RCC 7860 (cell line): ENCODE measurements around the gene HDAC11.
A peak's percentile ranks its signal among the peaks of the same experiment; 100 is the strongest.
"Not testable (repeated sequence)": the region's sequence is repeated elsewhere in the genome, so short reads cannot be mapped to it uniquely, and the experiment has no call there.

ENCODE experiments used
- DNase-seq: peaks from one replicate; pipeline ENCODE4 v3.0.0-alpha.2; 2015; ENCODE audit warnings: low spot score
- FAIRE-seq: peaks from 2 replicates; lab custom pipeline; 2012; peaks lifted over from hg19 to GRCh38; lab: Jason Lieb, UNC

HDAC11 gene, protein sequence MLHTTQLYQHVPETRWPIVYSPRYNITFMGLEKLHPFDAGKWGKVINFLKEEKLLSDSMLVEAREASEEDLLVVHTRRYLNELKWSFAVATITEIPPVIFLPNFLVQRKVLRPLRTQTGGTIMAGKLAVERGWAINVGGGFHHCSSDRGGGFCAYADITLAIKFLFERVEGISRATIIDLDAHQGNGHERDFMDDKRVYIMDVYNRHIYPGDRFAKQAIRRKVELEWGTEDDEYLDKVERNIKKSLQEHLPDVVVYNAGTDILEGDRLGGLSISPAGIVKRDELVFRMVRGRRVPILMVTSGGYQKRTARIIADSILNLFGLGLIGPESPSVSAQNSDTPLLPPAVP

DNA sequence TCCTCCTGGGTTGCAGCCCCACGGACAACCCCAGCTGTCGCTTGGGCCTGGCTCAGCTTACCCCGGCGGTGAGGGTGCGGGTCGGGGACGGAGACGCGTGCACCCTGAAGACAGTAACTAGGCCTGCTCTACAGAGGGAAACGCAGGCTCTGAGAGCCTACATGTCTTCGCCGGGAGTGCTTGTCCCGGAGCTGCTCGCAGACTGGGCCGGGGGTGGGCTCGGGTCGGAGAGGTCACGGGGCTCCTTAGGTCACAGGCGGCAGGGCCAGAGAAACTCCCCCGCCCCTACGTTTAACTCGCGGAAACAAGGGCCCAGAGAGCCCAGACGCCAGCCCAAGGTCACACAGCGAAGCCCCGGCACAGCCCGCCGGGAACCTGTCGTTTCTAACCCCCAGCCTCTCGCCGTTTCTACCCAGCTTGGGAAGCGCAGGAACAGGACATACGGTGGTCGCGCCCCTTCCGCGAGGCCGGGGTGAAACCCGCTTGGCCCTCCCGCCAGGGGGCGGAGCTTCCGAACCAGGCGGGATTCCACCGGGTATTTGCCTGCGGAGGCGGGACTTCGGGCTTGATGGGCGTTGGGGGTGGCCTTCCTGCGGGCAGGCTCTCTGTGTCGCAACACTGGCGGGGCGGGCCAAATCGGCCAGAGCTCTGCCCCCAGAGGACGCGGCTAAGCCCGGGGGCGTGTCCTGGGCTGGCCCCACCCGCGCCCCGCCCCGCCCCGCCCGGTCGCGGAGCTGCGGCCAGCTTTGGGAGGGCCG is at the start of gene HDAC11:
Gene HDAC11 (plus strand): TSS at position 725 of the 758 bp plus-strand sequence. CDS start 42 bp downstream, outside the sequence.
- peak; percentile 86 for DNase-seq
- no peak for FAIRE-seq

GRCh38 chr3:13430411-13430875 is 49.7 kb upstream of the HDAC11 start:
- not testable (repeated sequence) for FAIRE-seq, DNase-seq

DNA sequence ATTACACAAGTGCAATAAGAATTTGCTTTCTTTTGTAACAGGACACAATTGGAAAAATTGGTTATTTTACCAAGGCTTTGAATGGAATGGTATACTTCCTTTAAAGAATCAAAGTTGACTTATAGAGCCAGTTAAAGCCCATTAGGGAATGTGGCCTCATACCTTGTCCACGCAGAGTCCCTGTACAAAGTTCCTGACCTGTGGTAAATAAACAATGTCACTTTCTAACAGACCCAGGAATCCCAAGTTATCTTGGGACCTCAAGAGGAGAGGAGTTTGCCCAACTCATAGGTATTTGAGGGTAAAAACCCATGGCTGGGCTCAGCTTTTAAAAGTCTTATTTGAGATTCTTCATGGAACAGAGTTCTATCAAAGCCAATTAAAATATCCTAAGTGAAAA is 48.0 kb upstream of the HDAC11 start:
- FAIRE-seq (no peak), DNase-seq (no peak)

GRCh38 chr3:13433912-13434311 is 46.2 kb upstream of the HDAC11 start:
- no peak for DNase-seq
- FAIRE-seq, result no peak

DNA sequence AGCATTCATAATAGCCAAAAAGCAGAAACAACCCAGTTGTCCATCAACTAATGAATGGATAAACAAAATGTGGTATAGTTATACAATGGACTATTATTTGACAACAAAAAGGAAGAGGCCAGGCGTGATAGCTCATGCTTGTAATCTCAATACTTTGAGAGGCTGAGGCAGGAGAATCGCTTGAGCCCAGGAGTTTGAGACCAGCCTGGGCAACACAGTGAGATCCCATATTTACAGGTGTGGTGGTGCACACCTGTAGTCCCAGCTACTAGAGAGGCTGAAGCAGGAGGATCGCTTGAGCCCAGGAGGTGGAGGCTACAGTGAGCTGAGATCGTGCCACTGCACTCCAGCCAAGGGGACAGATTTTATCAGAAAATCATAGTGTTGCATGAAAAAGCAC is 43.9 kb upstream of the HDAC11 start:
- FAIRE-seq, DNase-seq: not testable (repeated sequence)

GRCh38 chr3:13440204-13440817 is 39.8 kb upstream of the HDAC11 start:
- DNase-seq (no peak), FAIRE-seq (no peak)

DNA sequence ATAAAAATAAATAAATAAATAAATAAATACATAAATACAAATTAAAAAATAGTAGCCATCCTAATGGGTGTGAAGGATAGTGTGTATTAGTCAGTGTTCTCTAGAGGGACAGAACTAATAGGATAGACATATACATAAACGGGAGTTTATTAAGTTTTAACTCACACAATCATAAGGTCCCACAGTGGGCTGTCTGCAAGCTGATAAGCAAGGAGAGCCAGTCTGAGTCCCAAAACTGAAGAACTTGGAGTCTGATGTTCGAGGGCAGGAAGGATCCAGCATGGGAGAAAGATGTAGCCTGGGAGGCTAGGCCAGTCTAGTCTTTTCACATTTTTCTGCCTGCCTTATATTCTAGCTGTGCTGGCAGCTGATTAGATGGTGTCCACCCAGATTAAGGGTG is 37.2 kb upstream of the HDAC11 start:
- not testable (repeated sequence) for DNase-seq, FAIRE-seq

- FAIRE-seq (no peak), DNase-seq (peak; percentile 12)
Observed at GRCh38 chr3:13451301-13451673, 28.8 kb upstream of the HDAC11 start.

GRCh38 chr3:13452490-13453335 is 27.4 kb upstream of the HDAC11 start:
- DNase-seq, result peak; percentile 41
- FAIRE-seq, result no peak

DNA sequence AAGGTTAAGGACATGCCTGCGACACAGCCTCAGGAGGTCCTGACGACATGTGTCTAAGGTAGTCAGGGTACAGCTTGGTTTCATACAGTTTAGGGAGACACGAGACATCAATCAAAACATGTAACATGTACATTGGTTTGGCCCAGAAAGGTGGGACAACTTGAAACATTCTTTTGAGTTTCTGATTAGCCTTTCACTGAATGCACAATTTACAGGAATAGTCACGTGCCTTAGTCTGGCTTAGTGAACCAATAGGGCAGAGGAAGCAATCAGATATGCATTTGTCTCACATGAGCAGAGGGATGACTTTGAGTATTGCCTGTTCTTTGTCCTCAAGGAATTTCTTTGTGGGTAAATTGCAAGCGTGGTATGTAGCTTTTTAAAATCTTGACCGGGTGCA is 24.5 kb upstream of the HDAC11 start:
- DNase-seq (no peak), FAIRE-seq (no peak)

DNA sequence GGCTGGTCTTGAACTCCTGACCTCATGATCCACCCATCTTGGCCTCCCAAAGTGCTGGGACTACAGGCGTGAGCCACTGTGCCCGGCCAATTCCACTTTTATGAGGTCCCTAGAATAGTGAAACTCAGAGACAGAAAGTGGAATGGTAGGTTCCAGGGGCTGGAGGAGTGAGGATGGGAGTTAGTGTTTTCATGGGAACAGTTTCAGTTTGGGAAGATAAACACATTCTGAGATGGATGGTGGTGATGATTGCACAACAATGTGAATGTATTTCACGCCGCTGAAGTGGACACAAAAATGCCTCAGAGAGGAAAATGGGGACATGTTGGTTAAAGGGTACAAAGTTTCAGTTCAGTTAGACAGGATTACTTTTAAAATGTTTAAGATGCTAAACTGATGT is 22.5 kb upstream of the HDAC11 start:
- FAIRE-seq (no peak), DNase-seq (no peak)

GRCh38 chr3:13459605-13460340 is 20.3 kb upstream of the HDAC11 start:
- no peak for FAIRE-seq
- DNase-seq, result no peak

- DNase-seq (no peak), FAIRE-seq (no peak)
Observed at GRCh38 chr3:13460341-13460736, 19.8 kb upstream of the HDAC11 start.

- DNase-seq (peak; percentile 31), FAIRE-seq (no peak)
Observed at GRCh38 chr3:13461169-13462124, 18.7 kb upstream of the HDAC11 start.

DNA sequence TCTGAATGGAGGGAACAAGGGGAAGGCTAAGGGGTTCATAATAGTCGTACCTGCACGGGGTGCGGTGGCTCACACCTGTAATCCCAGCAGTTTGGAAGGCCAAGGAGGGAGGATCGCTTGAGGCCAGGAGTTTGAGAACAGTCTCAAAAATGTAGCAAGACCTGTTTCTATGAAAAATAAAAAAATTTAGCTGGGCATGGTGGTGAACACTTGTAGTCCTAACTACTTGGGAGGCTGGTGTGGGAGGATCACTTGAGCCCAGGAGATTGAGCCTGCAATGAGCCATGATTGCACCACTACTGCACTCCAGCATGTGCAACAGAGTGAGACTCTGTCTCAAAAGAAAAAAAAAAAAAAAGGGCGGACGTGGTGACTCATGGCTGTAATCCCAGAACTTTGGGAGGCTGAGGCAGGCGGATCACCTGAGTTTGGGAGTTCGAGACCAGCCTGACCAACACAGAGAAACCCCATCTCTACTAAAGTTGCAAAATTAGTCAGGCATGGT is 17.9 kb upstream of the HDAC11 start:
- FAIRE-seq, result no peak
- no peak for DNase-seq

GRCh38 chr3:13462822-13463221 is 17.3 kb upstream of the HDAC11 start:
- no peak for FAIRE-seq

DNA sequence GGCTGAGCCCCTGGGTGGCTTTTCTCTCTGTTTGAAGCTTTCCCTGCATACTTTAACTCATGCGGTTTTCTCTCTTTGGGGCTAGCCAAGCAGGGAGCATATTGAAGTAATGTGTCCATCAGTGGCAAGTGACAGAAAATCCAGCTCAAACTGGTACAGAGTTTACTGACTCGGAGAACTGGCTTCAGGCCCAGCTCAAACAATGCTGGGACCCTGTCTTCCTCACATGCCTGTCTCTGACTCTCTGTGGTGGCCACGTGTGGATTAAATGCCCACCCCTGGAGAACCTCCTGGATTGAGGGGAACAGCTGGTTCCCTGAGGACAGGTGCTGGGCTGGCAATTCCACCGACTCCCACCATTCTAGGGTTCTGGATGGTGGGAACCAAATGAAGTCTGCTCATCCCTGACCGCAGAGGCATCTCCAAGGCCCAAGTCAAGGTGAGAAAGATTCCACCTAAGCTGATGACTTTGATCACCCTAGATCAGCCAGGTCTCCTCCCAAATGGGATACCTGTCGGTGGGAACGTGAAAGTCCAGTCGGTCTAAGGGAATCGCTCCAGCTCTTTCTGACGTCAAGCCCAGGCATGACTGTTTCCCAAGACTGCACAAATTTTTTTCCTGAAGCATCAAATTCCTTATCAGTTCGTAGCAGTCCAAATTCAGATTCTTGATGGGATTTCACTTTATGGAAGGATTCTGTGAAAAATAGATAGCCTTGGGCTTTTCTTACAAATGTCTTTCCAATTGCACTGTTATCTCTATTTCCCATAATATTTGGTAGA is 16.3 kb upstream of the HDAC11 start:
- FAIRE-seq, result no peak

More at GRCh38 chr3:13462822-13463221, 17.3 kb upstream of the HDAC11 start:
- DNase-seq, result no peak

More for the DNA sequence above, 16.3 kb upstream of the HDAC11 start:
- no peak for DNase-seq
